H1 (cell line): ENCODE results near the gene NDUFS4. TPM values are rescaled to one million over a fixed set of nuclear protein-coding genes. Genes with fewer than 3 reads are reported as not detected.

Experiments used
- CTCF ChIA-PET: fragments of 300-600 bp; sonication (Branson Sonifier 250); formaldehyde crosslinking; loops from one replicate; lab custom pipeline; 2021; ENCODE audit not compliant: partially characterized antibody; lab: Charles Lee
- POLR2A ChIA-PET: fragments of 300-600 bp; sonication (Branson Sonifier 250); formaldehyde crosslinking; loops from one replicate; lab custom pipeline; 2021; ENCODE audit warnings: inconsistent platforms; ENCODE audit not compliant: partially characterized antibody; lab: Charles Lee
- DNase-seq, 2 experiments: peaks; one replicate each; pipeline versions ENCODE4 v3.0.0 to v3.0.0-alpha.2; 2010 to 2022; ENCODE audit warnings: low spot score in 2 of 2, low read depth in 1 of 2, mixed read lengths in 1 of 2
- FAIRE-seq: peaks from 2 replicates; lab custom pipeline; 2011; peaks lifted over from hg19 to GRCh38; lab: Jason Lieb, UNC
- H2AFZ ChIP-seq: 2 replicates; pipeline ENCODE4 v1.8.1; 2012; ENCODE audit warnings: low read length, inconsistent platforms
- H2AK5ac ChIP-seq: 2 replicates; pipeline ENCODE4 v1.6.1; 2013; ENCODE audit warnings: low read depth, low read length
- H2BK120ac ChIP-seq: replicated peaks from 2 replicates; pipeline ENCODE3; 2013; ENCODE audit warnings: low read depth, low read length, inconsistent platforms
- H2BK12ac ChIP-seq: 2 replicates; pipeline ENCODE4 v1.6.1; 2013; ENCODE audit warnings: low read depth, low read length
- H2BK15ac ChIP-seq: 2 replicates; pipeline ENCODE4 v1.6.1; 2013; ENCODE audit warnings: low read length
- H2BK20ac ChIP-seq: 2 replicates; pipeline ENCODE4 v1.6.1; 2013; ENCODE audit warnings: low read length
- H2BK5ac ChIP-seq: 2 replicates; pipeline ENCODE4 v1.6.1; 2013; ENCODE audit warnings: low read depth, low read length
- H3K14ac ChIP-seq: 2 replicates; pipeline ENCODE4 v1.6.1; 2013; ENCODE audit warnings: inconsistent platforms; ENCODE audit not compliant: insufficient read length
- H3K18ac ChIP-seq: 2 replicates; pipeline ENCODE4 v1.6.1; 2013; ENCODE audit warnings: low read length; ENCODE audit errors: extremely low read depth
- H3K23ac ChIP-seq: 2 replicates; pipeline ENCODE4 v1.6.1; 2013; ENCODE audit warnings: inconsistent platforms; ENCODE audit not compliant: insufficient read length
- H3K23me2 ChIP-seq: 2 replicates; pipeline ENCODE4 v1.6.1; 2013; ENCODE audit warnings: low read depth, low read length
- H3K27ac ChIP-seq: 2 replicates; pipeline ENCODE4 v1.6.1; 2011; ENCODE audit warnings: low read depth, low read length, inconsistent platforms
- H3K27me3 ChIP-seq, 4 experiments: replicated peaks in 1 of 4; 1 replicate in 1 of 4; 2 replicates in 3 of 4; pipeline versions ENCODE4 v1.6.1 to v1.8.1; 2011 to 2013; ENCODE audit warnings: low read length in 3 of 4, mild to moderate bottlenecking in 3 of 4, inconsistent platforms in 2 of 4, mixed read lengths in 2 of 4, moderate library complexity in 1 of 4; ENCODE audit not compliant: control insufficient read depth in 3 of 4, insufficient read depth in 3 of 4; ENCODE audit errors: extremely low read depth in 1 of 4
- H3K36me3 ChIP-seq, 4 experiments: 2 replicates each; pipeline versions ENCODE4 v1.6.1 to v1.8.1; 2011 to 2013; ENCODE audit warnings: mild to moderate bottlenecking in 4 of 4, low read length in 3 of 4, moderate library complexity in 2 of 4, control low read depth in 1 of 4, inconsistent platforms in 1 of 4; ENCODE audit not compliant: insufficient read depth in 4 of 4, control insufficient read depth in 2 of 4
- H3K4ac ChIP-seq: replicated peaks from 2 replicates; pipeline ENCODE3; 2013; ENCODE audit warnings: low read length, low read depth, mixed read lengths, inconsistent platforms; ENCODE audit not compliant: insufficient read length
- H3K4me1 ChIP-seq, 4 experiments: replicated peaks in 1 of 4; 1 replicate in 1 of 4; 2 replicates in 3 of 4; pipeline versions ENCODE4 v1.6.1 to v1.8.1; 2011 to 2013; ENCODE audit warnings: low read length in 3 of 4, inconsistent platforms in 2 of 4, mixed read lengths in 1 of 4; ENCODE audit not compliant: insufficient read depth in 4 of 4, control insufficient read depth in 3 of 4
- H3K4me2 ChIP-seq, 2 experiments: 2 replicates each; pipeline versions ENCODE4 v1.6.1 to v1.8.1; 2011 to 2013; ENCODE audit warnings: low read depth in 2 of 2, low read length in 2 of 2, control low read depth in 1 of 2, inconsistent platforms in 1 of 2, mild to moderate bottlenecking in 1 of 2; ENCODE audit not compliant: insufficient read depth in 1 of 2
- H3K4me3 ChIP-seq, 4 experiments: fragments of 200-600, 300-600 bp in 1 of 4; sonication (generic), shearing (Covaris generic), sonication (Bioruptor Twin) in 1 of 4; 2 replicates each; pipeline versions ENCODE4 v1.5.1 to v1.8.1; 2011 to 2016; ENCODE audit warnings: low read length in 4 of 4, low read depth in 3 of 4, control low read depth in 2 of 4, inconsistent platforms in 2 of 4, mild to moderate bottlenecking in 2 of 4, mixed read lengths in 1 of 4, moderate library complexity in 1 of 4; ENCODE audit not compliant: insufficient read depth in 2 of 4; ENCODE audit errors: extremely low read depth in 1 of 4
- H3K56ac ChIP-seq: replicated peaks from 2 replicates; pipeline ENCODE3; 2013; ENCODE audit warnings: low read depth, mild to moderate bottlenecking, mixed read lengths, low read length, inconsistent platforms; ENCODE audit not compliant: insufficient read length
- H3K79me1 ChIP-seq: 2 replicates; pipeline ENCODE4 v1.6.1; 2013; ENCODE audit warnings: low read depth, low read length, control low read depth
- H3K79me2 ChIP-seq, 2 experiments: 2 replicates each; pipeline versions ENCODE4 v1.6.1 to v1.8.1; 2012 to 2013; ENCODE audit warnings: low read length in 2 of 2, mild to moderate bottlenecking in 2 of 2, inconsistent platforms in 1 of 2; ENCODE audit not compliant: insufficient read depth in 2 of 2, control insufficient read depth in 1 of 2
- H3K9ac ChIP-seq, 4 experiments: replicated peaks in 1 of 4; 1 replicate in 1 of 4; 2 replicates in 3 of 4; pipeline versions ENCODE4 v1.6.1 to v1.8.1; 2011 to 2013; ENCODE audit warnings: low read depth in 3 of 4, low read length in 3 of 4, control low read depth in 2 of 4, mild to moderate bottlenecking in 2 of 4, moderate library complexity in 2 of 4, inconsistent platforms in 1 of 4; ENCODE audit errors: extremely low read depth in 1 of 4
- H3K9me3 ChIP-seq, 2 experiments: 2 replicates each; pipeline versions ENCODE4 v1.6.1 to v1.8.1; 2012 to 2013; ENCODE audit warnings: mild to moderate bottlenecking in 2 of 2, moderate library complexity in 2 of 2, control low read depth in 1 of 2, inconsistent platforms in 1 of 2, low read depth in 1 of 2, low read length in 1 of 2, mixed read lengths in 1 of 2; ENCODE audit not compliant: insufficient read depth in 2 of 2
- H4K20me1 ChIP-seq, 2 experiments: replicated peaks in 1 of 2; 2 replicates each; pipeline versions ENCODE3 to v1.8.1; 2011 to 2013; ENCODE audit warnings: inconsistent platforms in 2 of 2, low read length in 2 of 2, mild to moderate bottlenecking in 1 of 2; ENCODE audit not compliant: insufficient read depth in 2 of 2, control insufficient read depth in 1 of 2
- H4K5ac ChIP-seq: 2 replicates; pipeline ENCODE4 v1.6.1; 2013; ENCODE audit warnings: low read length, low read depth, mixed read lengths, inconsistent platforms; ENCODE audit not compliant: insufficient read length
- H4K8ac ChIP-seq: 2 replicates; pipeline ENCODE4 v1.8.0; 2013; ENCODE audit warnings: mild to moderate bottlenecking, moderate library complexity, low read length, inconsistent platforms; ENCODE audit not compliant: insufficient read depth; ENCODE audit errors: extremely low read depth
- H4K91ac ChIP-seq: replicated peaks from 2 replicates; pipeline ENCODE3; 2013; ENCODE audit warnings: low read length, mixed read lengths, inconsistent platforms; ENCODE audit not compliant: insufficient read length
- FOSL1 ChIP-seq: IDR thresholded peaks from 2 replicates; pipeline ENCODE4 v1.6.1; 2011; ENCODE audit warnings: mild to moderate bottlenecking, low read depth, low read length, moderate library complexity; ENCODE audit not compliant: insufficient read depth
- JUN ChIP-seq: IDR thresholded peaks from 2 replicates; pipeline ENCODE4 v1.6.1; 2011; ENCODE audit warnings: low read depth, mild to moderate bottlenecking, improper control_type of control experiment, low read length
- PHF8 ChIP-seq: fragments of 200-600 bp; sonication (generic); conservative IDR thresholded peaks from 2 replicates; pipeline ENCODE4 v1.7.1; 2012; ENCODE audit warnings: low read depth, mild to moderate bottlenecking, inconsistent platforms, low read length, moderate library complexity
- POLR2A ChIP-seq, 2 experiments: IDR thresholded peaks; 1 replicate in 1 of 2; 2 replicates in 1 of 2; pipeline ENCODE4 v1.6.1; 2011; ENCODE audit warnings: low read depth in 2 of 2, low read length in 2 of 2, mild to moderate bottlenecking in 2 of 2; ENCODE audit errors: control extremely low read depth in 1 of 2
- POLR2AphosphoS5 ChIP-seq: IDR thresholded peaks from 2 replicates; pipeline ENCODE4 v1.6.1; 2011; ENCODE audit warnings: low read depth, low read length
- RXRA ChIP-seq: IDR thresholded peaks from 2 replicates; pipeline ENCODE4 v1.6.1; 2011; ENCODE audit warnings: low read depth, mild to moderate bottlenecking, low read length, moderate library complexity; ENCODE audit not compliant: insufficient read depth
- SUZ12 ChIP-seq: fragments of 200-600 bp; sonication (generic); IDR thresholded peaks from 2 replicates; pipeline ENCODE4 v1.6.1; 2012; ENCODE audit warnings: mild to moderate bottlenecking, inconsistent platforms, low read length, moderate library complexity, mixed read lengths
- TEAD4 ChIP-seq: IDR thresholded peaks from 2 replicates; pipeline ENCODE4 v1.6.1; 2012; ENCODE audit warnings: low read depth, low read length, inconsistent platforms, mixed read lengths
- WGBS, 2 experiments: shearing (Covaris generic) in 1 of 2; methylation state at CpG; one replicate each; pipeline versions ENCODE4 v1.1.6 to v1.1.7; 2013 to 2015; ENCODE audit warnings: low lambda C conversion rate in 2 of 2, mixed read lengths in 2 of 2, inconsistent platforms in 1 of 2, low coverage in 1 of 2, missing lambda C conversion rate in 1 of 2; ENCODE audit not compliant: insufficient replicate concordance in 2 of 2, insufficient coverage in 1 of 2, insufficient read length in 1 of 2; ENCODE audit errors: extremely low coverage in 1 of 2, missing lambda C conversion rate in 1 of 2; 5-methylcytosine and 5-hydroxymethylcytosine counted together
- polyA plus RNA-seq, 7 experiments: library from polyadenylated mRNA; depleted of rRNA in 3 of 7; stranded (reverse) in 5 of 7; unstranded in 2 of 7; fragments of >200 nt in 5 of 7; fragments of 200-250 nt in 2 of 7; gene quantifications; 1 replicate in 5 of 7; 2 replicates in 1 of 7; 4 replicates in 1 of 7; pipeline versions ENCODE4 v1.2.1 to v1.2.3, GENCODE V29; 2011 to 2013; ENCODE audit warnings: missing spikeins in 2 of 7, mixed read lengths in 2 of 7
- total RNA-seq: library from RNA; stranded (reverse); fragmentation: NEBNext Ultra II Directional; extraction: Animal tissue kit (Norgen Biotek cat#: 25700); gene quantifications from 2 replicates; pipeline ENCODE4 v1.2.1, GENCODE V29; 2021

Gene NDUFS4
- total and polyA plus RNA-seq, 2 of the 8 experiments (the other 6 are each of a cell fraction or from before 2014, with no cell fraction given) = 74.6 to 75.9 TPM

DNA sequence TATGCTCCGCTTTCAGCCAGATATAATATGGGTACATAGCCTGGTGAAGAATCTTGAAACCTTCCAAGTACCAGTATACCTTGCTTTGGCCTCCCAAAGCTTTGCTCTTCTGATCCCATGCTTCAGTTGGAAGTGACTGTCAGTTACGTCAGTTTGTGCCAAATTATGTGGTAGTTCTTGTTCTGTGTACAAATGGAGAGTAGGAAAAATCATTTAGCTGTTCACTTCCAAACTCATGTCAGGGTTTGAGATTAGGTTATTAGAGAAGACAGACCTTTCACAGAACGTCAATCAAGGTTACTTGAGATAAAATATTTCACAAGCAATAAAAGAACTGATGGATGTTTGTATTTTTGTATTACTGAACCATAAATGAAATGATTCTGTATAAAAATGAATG lies 117.2 kb downstream of the NDUFS4 start:
- POLR2A ChIA-PET = no interaction called here

More for the DNA sequence above, 117.2 kb downstream of the NDUFS4 start:
- H4K20me1 ChIP-seq = no peaks in the 10 kb centered on the region
- no peak overlapping the region for H4K5ac ChIP-seq
- H2BK120ac ChIP-seq = peak overlapping the region; percentile 75
- no peak overlapping the region for H3K23ac ChIP-seq
- H3K79me2 ChIP-seq = 0 out of 4 replicates have a peak, but pooled peaks cover 0 to 3% of the 10 kb centered on the region in 2 experiments
- no peak for FAIRE-seq
- no peaks in the 10 kb centered on the region for H3K79me1 ChIP-seq
- H3K4me1 ChIP-seq = peaks cover 0 to 5% (median 1%) of the 10 kb centered on the region in 4 experiments; a peak in 3 of 7 replicates
- no peak overlapping the region for H3K4me3 ChIP-seq
- no peak overlapping the region for H4K91ac ChIP-seq
- H3K18ac ChIP-seq = no peak overlapping the region
- H2BK5ac ChIP-seq = no peak overlapping the region
- no peaks in the 10 kb centered on the region for H3K23me2 ChIP-seq
- no peak for DNase-seq
- H3K4ac ChIP-seq = no peak overlapping the region
- H3K4me2 ChIP-seq = no peak overlapping the region
- no peak overlapping the region for H3K9ac ChIP-seq
- no peaks in the 10 kb centered on the region for H3K27me3 ChIP-seq
- no peak overlapping the region for H2BK20ac ChIP-seq
- no peaks in the 10 kb centered on the region for H3K36me3 ChIP-seq
- WGBS, 2 experiments = 86% methylated on average over 3 of the region's 3 CpGs; no CpG with 5 or more reads in 1 of the 2 experiments
- H3K9me3 ChIP-seq = no peaks in the 10 kb centered on the region
- no peak overlapping the region for H3K56ac ChIP-seq
- no peak overlapping the region for H2BK12ac ChIP-seq
- TF ChIP-seq FOSL1 (no peak), RXRA (no peak), TEAD4 (no peak), SUZ12 (no peak), PHF8 (no peak), JUN (no peak), POLR2A (IDR thresholded peaks at IDR 0.05; ENCODE audit: control extremely low read depth in 1 of 2, low read depth in 2 of 2, low read length in 2 of 2) (no peak), POLR2AphosphoS5 (no peak)
- TF ChIP-seq, all 59 proteins: peak for 0
- no peak overlapping the region for H3K27ac ChIP-seq
- H2BK15ac ChIP-seq = no peak overlapping the region
- H3K14ac ChIP-seq = no peak overlapping the region
- no peak overlapping the region for H2AK5ac ChIP-seq
- H2AFZ ChIP-seq = no peak overlapping the region
- CTCF ChIA-PET = no interaction called here
- H4K8ac ChIP-seq = no peak overlapping the region
